HepG2 (cell line): ENCODE measurements around the gene TICAM2. TPM values are rescaled to one million over a fixed set of nuclear protein-coding genes. Genes with fewer than 3 reads are reported as not detected.

Experiments used
- ATAC-seq: fragments of 200-7000 bp; cut with Tn5 transposase; 3 replicates; pipeline ENCODE4 v1.9.1; 2020; ENCODE audit warnings: mild to moderate bottlenecking, moderate library complexity
- BruUV-seq: library from RNA; stranded (reverse); fragments of 400-500 nt; replicated peaks from 2 replicates; lab custom pipeline; 2021; lab: Mats Ljungman, UMichigan
- CTCF ChIA-PET: fragments of 300-600 bp; formaldehyde crosslinking; extraction: SDS; loops from one replicate; lab custom pipeline; 2021; ENCODE audit warnings: low total read pairs, inconsistent platforms, low intra/inter-chr PET ratio; lab: Yijun Ruan, JAX
- POLR2A ChIA-PET: fragments of 350-600 bp; sonication (Branson Sonifier 250); formaldehyde crosslinking; loops from one replicate; lab custom pipeline; 2020; ENCODE audit warnings: antibody characterized with exemption, inconsistent platforms; lab: Yijun Ruan, JAX
- DNase-seq: peaks from one replicate; pipeline ENCODE4 v3.0.0-alpha.2; 2015; ENCODE audit warnings: low spot score
- FAIRE-seq: peaks from 3 replicates; lab custom pipeline; 2011; peaks lifted over from hg19 to GRCh38; lab: Jason Lieb, UNC
- H2AFZ ChIP-seq: one replicate; pipeline ENCODE4 v1.6.1; 2011; ENCODE audit warnings: low read length, inconsistent platforms
- H3K27ac ChIP-seq: fragments of 300-600 bp; 3 replicates; pipeline ENCODE4 v1.8.0; 2011; ENCODE audit warnings: mixed run types, mild to moderate bottlenecking, mixed read lengths, low read length, inconsistent platforms; ENCODE audit not compliant: insufficient read depth; ENCODE audit errors: extremely low read length
- H3K27me3 ChIP-seq, 2 experiments: fragments of 200-600 bp in 1 of 2; 2 replicates in 1 of 2; 3 replicates in 1 of 2; pipeline versions ENCODE4 v1.6.0 to v1.8.0; 2011; ENCODE audit warnings: low read length in 2 of 2, mild to moderate bottlenecking in 2 of 2, moderate library complexity in 2 of 2, inconsistent platforms in 1 of 2; ENCODE audit not compliant: insufficient read depth in 2 of 2, control insufficient read depth in 1 of 2
- H3K36me3 ChIP-seq, 2 experiments: fragments of 200-600 bp in 1 of 2; replicated peaks in 1 of 2; 2 replicates in 1 of 2; 3 replicates in 1 of 2; pipeline versions ENCODE4 v1.5.1 to v1.8.0; 2011; ENCODE audit warnings: low read length in 2 of 2, inconsistent platforms in 1 of 2; ENCODE audit not compliant: insufficient read depth in 2 of 2, control insufficient read depth in 1 of 2
- H3K4me1 ChIP-seq: 2 replicates; pipeline ENCODE4 v1.5.1; 2012; ENCODE audit warnings: low read length, inconsistent platforms; ENCODE audit not compliant: insufficient read depth
- H3K4me2 ChIP-seq: 2 replicates; pipeline ENCODE4 v1.6.0; 2011; ENCODE audit warnings: low read depth, low read length, inconsistent platforms
- H3K4me3 ChIP-seq, 3 experiments: fragments of 200-600 bp in 1 of 3; sonication (generic), shearing (Covaris generic) in 1 of 3; replicated peaks in 1 of 3; 2 replicates each; pipeline ENCODE4 v1.5.1; 2011 to 2016; ENCODE audit warnings: low read length in 3 of 3, inconsistent platforms in 2 of 3, low read depth in 2 of 3, mild to moderate bottlenecking in 2 of 3, control low read depth in 1 of 3, mixed read lengths in 1 of 3; ENCODE audit not compliant: insufficient read depth in 1 of 3
- H3K79me2 ChIP-seq: one replicate; pipeline ENCODE4 v1.6.1; 2011; ENCODE audit warnings: low read length, inconsistent platforms; ENCODE audit not compliant: insufficient read depth
- H3K9ac ChIP-seq: 2 replicates; pipeline ENCODE4 v1.6.0; 2011; ENCODE audit warnings: mild to moderate bottlenecking, low read depth, low read length, inconsistent platforms; ENCODE audit not compliant: insufficient read depth
- H3K9me3 ChIP-seq: 2 replicates; pipeline ENCODE4 v1.5.1; 2012; ENCODE audit warnings: mild to moderate bottlenecking, low read length
- H4K20me1 ChIP-seq: 2 replicates; pipeline ENCODE4 v1.6.0; 2011; ENCODE audit warnings: inconsistent platforms, mild to moderate bottlenecking, low read length, moderate library complexity; ENCODE audit not compliant: insufficient read depth
- FOXO1 ChIP-seq: sonication (generic); formaldehyde crosslinking; IDR thresholded peaks from 2 replicates; pipeline ENCODE4 v1.4.0; 2020; ENCODE audit warnings: missing genetic modification reagents
- HDAC2 ChIP-seq: sonication (generic); formaldehyde crosslinking; IDR thresholded peaks from 2 replicates; pipeline ENCODE4 v1.4.0; 2020; ENCODE audit warnings: missing genetic modification reagents
- HMGXB4 ChIP-seq, 2 experiments: sonication (generic) in 1 of 2; formaldehyde crosslinking in 1 of 2; IDR thresholded peaks; 2 replicates each; pipeline versions ENCODE4 v1.4.0 to v1.6.1; 2018 to 2020; ENCODE audit warnings: missing genetic modification reagents in 2 of 2, borderline replicate concordance in 1 of 2, low read depth in 1 of 2, mild to moderate bottlenecking in 1 of 2, missing biosample characterization in 1 of 2
- KDM6A ChIP-seq: IDR thresholded peaks from 2 replicates; pipeline ENCODE4 v1.6.1; 2016; ENCODE audit warnings: low read depth
- MIXL1 ChIP-seq: IDR thresholded peaks from 2 replicates; pipeline ENCODE4 v1.6.1; 2016
- MTF1 ChIP-seq: sonication (generic); formaldehyde crosslinking; IDR thresholded peaks from 2 replicates; pipeline ENCODE4 v1.5.0; 2020; ENCODE audit warnings: missing genetic modification reagents
- PHF8 ChIP-seq: sonication (generic); formaldehyde crosslinking; IDR thresholded peaks from 2 replicates; pipeline ENCODE4 v1.5.0; 2020; ENCODE audit warnings: missing genetic modification reagents
- SAP130 ChIP-seq: IDR thresholded peaks from 2 replicates; pipeline ENCODE4 v1.6.1; 2016; ENCODE audit warnings: low read depth
- TCF7 ChIP-seq: sonication (generic); IDR thresholded peaks from 2 replicates; pipeline ENCODE4 v1.6.1; 2016; ENCODE audit warnings: antibody characterized with exemption, low read depth
- ZBED4 ChIP-seq: sonication (generic); formaldehyde crosslinking; IDR thresholded peaks from 2 replicates; pipeline ENCODE4 v1.4.0; 2020; ENCODE audit warnings: missing genetic modification reagents, borderline replicate concordance
- ZBTB42 ChIP-seq: sonication (generic); formaldehyde crosslinking; IDR thresholded peaks from 2 replicates; pipeline ENCODE4 v1.5.0; 2020; ENCODE audit warnings: mild to moderate bottlenecking, missing genetic modification reagents
- ZFP1 ChIP-seq: IDR thresholded peaks from 2 replicates; pipeline ENCODE4 v1.6.1; 2016
- ZIK1 ChIP-seq: sonication (generic); formaldehyde crosslinking; IDR thresholded peaks from 2 replicates; pipeline ENCODE4 v1.5.0; 2020; ENCODE audit warnings: mild to moderate bottlenecking, low read depth, missing genetic modification reagents, borderline replicate concordance
- ZNF205 ChIP-seq: IDR thresholded peaks from 2 replicates; pipeline ENCODE4 v1.6.1; 2018; ENCODE audit warnings: missing biosample characterization, missing genetic modification reagents
- ZNF749 ChIP-seq: sonication (generic); formaldehyde crosslinking; IDR thresholded peaks from 2 replicates; pipeline ENCODE4 v1.8.0; 2022; ENCODE audit warnings: mild to moderate bottlenecking, missing genetic modification reagents, moderate library complexity, borderline replicate concordance
- ZSCAN21 ChIP-seq: sonication (generic); formaldehyde crosslinking; IDR thresholded peaks from 2 replicates; pipeline ENCODE4 v1.8.0; 2022; ENCODE audit warnings: mild to moderate bottlenecking, missing genetic modification reagents, moderate library complexity, borderline replicate concordance
- WGBS: methylation state at CpG from one replicate; pipeline ENCODE4 v1.1.6; 2017; ENCODE audit warnings: low lambda C conversion rate; 5-methylcytosine and 5-hydroxymethylcytosine counted together
- in situ Hi-C: cut with HindIII; loops from 2 replicates; pipeline ENCODE4 v1.10.0; 2017; ENCODE audit warnings: low pct_unique_long_range_greater_than_20kb; ENCODE audit not compliant: extremely low pct_ligation_motif_present
- intact Hi-C: fragments of 100-400 bp; cut with micrococcal nuclease; formaldehyde crosslinking; loops from one replicate; pipeline ENCODE4 v1.10.0; 2022; ENCODE audit not compliant: unreplicated experiment
- polyA plus RNA-seq, 8 experiments: library from polyadenylated mRNA; depleted of rRNA in 3 of 8; stranded (reverse) in 7 of 8; unstranded in 1 of 8; fragments of >200 nt; fragmentation: Illumina TruSeq in 4 of 8; extraction: Trizol in 4 of 8; gene quantifications; 2 replicates each; pipeline versions ENCODE4 v1.2.1 to v1.2.3, GENCODE V29; 2011 to 2016; ENCODE audit warnings: low read depth in 4 of 8, missing spikeins in 1 of 8, mixed read lengths in 1 of 8; ENCODE audit not compliant: insufficient read depth in 1 of 8
- total RNA-seq, 5 experiments: library from RNA; depleted of rRNA; stranded (reverse); fragments of >200 nt; fragmentation: Illumina TruSeq; extraction: Trizol; gene quantifications; 2 replicates each; pipeline ENCODE4 v1.2.3, GENCODE V29; 2016; ENCODE audit warnings: low read depth in 1 of 5
- TF ChIP-seq, protein P1 (sequence below): sonication (generic); formaldehyde crosslinking; IDR thresholded peaks from 2 replicates; pipeline ENCODE4 v1.8.0; 2022; ENCODE audit warnings: mild to moderate bottlenecking, missing genetic modification reagents; ENCODE audit not compliant: insufficient replicate concordance

TICAM2 gene
- total and polyA plus RNA-seq, 2 of the 13 experiments (the other 11 are each of a cell fraction or from before 2014, with no cell fraction given), result 0.04 TPM; not detected in 1

- BruUV-seq, result TSS peak; percentile 50
- H3K27me3 ChIP-seq, result no peaks in the 10 kb centered on the region; a peak in 1 of 5 replicates
- H3K36me3 ChIP-seq, result peaks cover 0 to 3% of the 10 kb centered on the region in 2 experiments; a peak in 3 of 5 replicates
- peaks cover 48% of the 10 kb centered on the region for H4K20me1 ChIP-seq
- H3K27ac ChIP-seq, result peak overlapping the region; percentile 93
- H3K4me1 ChIP-seq, result peaks cover 36% of the 10 kb centered on the region
- FAIRE-seq, result peak; percentile 81
- POLR2A ChIA-PET, result interaction anchor here (0.9 to 2.3 kb wide), 5 partner anchors 16 to 288 kb away, joined by 3 to 7 read pairs (median 4); partner anchors contain the start of gene CCDC112
- peaks cover 6% of the 10 kb centered on the region for H3K9me3 ChIP-seq
- H3K79me2 ChIP-seq, result peaks cover 57% of the 10 kb centered on the region
- peak overlapping the region; percentile 87 to 93 (median 91) for H3K4me3 ChIP-seq
- WGBS, result under 1% methylated on average over 15 of the region's 15 CpGs
- peak overlapping the region; percentile 95 for H3K9ac ChIP-seq
- no peak overlapping the region for H2AFZ ChIP-seq
- intact Hi-C loops, result loop anchor here (1.0 to 5.0 kb wide), 2 partner anchors 83 to 299 kb away; partner anchors contain the start of genes AP3S1, ATG12 and TMED7
- peak; percentile 79 for DNase-seq
- ATAC-seq, result peak; percentile 30
- peak overlapping the region; percentile 93 for H3K4me2 ChIP-seq
- CTCF ChIA-PET, result no interaction called here
- in situ Hi-C loops, result loop anchor here (10.0 kb wide), 1 partner anchor 291 kb away; no protein-coding TSS in a partner anchor
- no peak for TF ChIP-seq ZBTB42 (CRISPR knock-in tag)
- TF ChIP-seq FOXO1 (CRISPR knock-in tag), result peak; percentile 57; the same call in 1 of the 2 replicates
- TF ChIP-seq MTF1, result no peak
- 0 out of 2 replicates have a peak, but pooled peaks have one; percentile 19 for TF ChIP-seq ZNF205 (CRISPR knock-in tag)
- peak; percentile 89 for TF ChIP-seq SAP130 (CRISPR knock-in tag)
- 0 out of 2 replicates have a peak, but pooled peaks have one; percentile 35 for TF ChIP-seq KDM6A
- TF ChIP-seq HDAC2 (CRISPR knock-in tag), result peak; percentile 45; the same call in 1 of the 2 replicates
- no peak for TF ChIP-seq ZBED4 (CRISPR knock-in tag)
- peak; percentile 44; the same call in 1 of the 2 replicates for TF ChIP-seq ZFP1 (CRISPR knock-in tag)
- no peak for TF ChIP-seq ZSCAN21
- TF ChIP-seq ZNF749 (CRISPR knock-in tag), result peak; percentile 44; the same call in 1 of the 2 replicates
- TF ChIP-seq HMGXB4 (CRISPR knock-in tag; IDR thresholded peaks at IDR 0.05; ENCODE audit: borderline replicate concordance in 1 of 2, low read depth in 1 of 2), result peak in 1 of 2 experiments; percentile 37; a peak in 1 of 4 replicates
- peak; percentile 34; the same call in 1 of the 2 replicates for TF ChIP-seq PHF8 (CRISPR knock-in tag)
- TF ChIP-seq MIXL1 (CRISPR knock-in tag), result peak; percentile 91
- TF ChIP-seq, protein P1, sequence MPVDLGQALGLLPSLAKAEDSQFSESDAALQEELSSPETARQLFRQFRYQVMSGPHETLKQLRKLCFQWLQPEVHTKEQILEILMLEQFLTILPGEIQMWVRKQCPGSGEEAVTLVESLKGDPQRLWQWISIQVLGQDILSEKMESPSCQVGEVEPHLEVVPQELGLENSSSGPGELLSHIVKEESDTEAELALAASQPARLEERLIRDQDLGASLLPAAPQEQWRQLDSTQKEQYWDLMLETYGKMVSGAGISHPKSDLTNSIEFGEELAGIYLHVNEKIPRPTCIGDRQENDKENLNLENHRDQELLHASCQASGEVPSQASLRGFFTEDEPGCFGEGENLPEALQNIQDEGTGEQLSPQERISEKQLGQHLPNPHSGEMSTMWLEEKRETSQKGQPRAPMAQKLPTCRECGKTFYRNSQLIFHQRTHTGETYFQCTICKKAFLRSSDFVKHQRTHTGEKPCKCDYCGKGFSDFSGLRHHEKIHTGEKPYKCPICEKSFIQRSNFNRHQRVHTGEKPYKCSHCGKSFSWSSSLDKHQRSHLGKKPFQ (CRISPR knock-in tag), result peak; percentile 26
- 0 out of 2 replicates have a peak, but pooled peaks have one; percentile 5 for TF ChIP-seq TCF7
- no peak for TF ChIP-seq ZIK1 (CRISPR knock-in tag)
Observed at GRCh38 chr5:115543365-115544042, 58.8 kb downstream of the TICAM2 start.
